Heart right ventricle (tissue), 16 donors: ENCODE data around the gene PXDN. TPM values are rescaled to one million over a fixed set of nuclear protein-coding genes. Genes with fewer than 3 reads are reported as not detected.

Source experiments
- ATAC-seq, 8 donors: fragments of 200-7000 bp; cut with Tn5 transposase; one replicate each; pipeline ENCODE4 v1.9.1; 2020; ENCODE audit warnings: mild to moderate bottlenecking in 8 of 8, moderate library complexity in 8 of 8, moderate number of reproducible peaks in 1 of 8
- DNase-seq, 2 donors: peaks; one replicate each; pipeline ENCODE4 v3.0.0-alpha.2; 2020
- H3K27ac ChIP-seq, 10 donors: fragments of 200-600 bp; sonication (generic) in 2 of 10; one replicate each; pipeline versions ENCODE4 v1.5.0 to v1.8.0; 2020 to 2022; ENCODE audit warnings: mild to moderate bottlenecking in 3 of 10
- H3K27me3 ChIP-seq, 7 donors: fragments of 200-600 bp; one replicate each; pipeline ENCODE4 v1.8.0; 2021 to 2022; ENCODE audit warnings: mild to moderate bottlenecking in 2 of 7
- H3K36me3 ChIP-seq, 9 donors: fragments of 200-600 bp; sonication (generic) in 1 of 9; one replicate each; pipeline versions ENCODE4 v1.5.0 to v1.8.0; 2020 to 2022; ENCODE audit warnings: mild to moderate bottlenecking in 2 of 9
- H3K4me1 ChIP-seq, 9 donors: fragments of 200-600 bp; sonication (generic) in 1 of 9; one replicate each; pipeline versions ENCODE4 v1.5.0 to v1.8.0; 2020 to 2022; ENCODE audit warnings: mild to moderate bottlenecking in 4 of 9
- H3K4me3 ChIP-seq, 10 donors: fragments of 200-600 bp; sonication (generic) in 2 of 10; one replicate each; pipeline versions ENCODE4 v1.5.0 to v1.8.0; 2020 to 2022; ENCODE audit warnings: mild to moderate bottlenecking in 7 of 10, moderate library complexity in 2 of 10
- H3K9me3 ChIP-seq, 11 donors: fragments of 200-600 bp in 10 of 11; sonication (generic) in 2 of 11; one replicate each; pipeline versions ENCODE4 v1.5.0 to v1.8.0; 2013 to 2022; ENCODE audit warnings: mild to moderate bottlenecking in 2 of 11, control low read depth in 1 of 11, moderate library complexity in 1 of 11
- WGBS, 2 donors: extraction: QIAGEN DNeasy Blood & Tissue Kit; methylation state at CpG; one replicate each; pipeline ENCODE4 v1.1.7; 2013; ENCODE audit warnings: inconsistent platforms in 1 of 2; 5-methylcytosine and 5-hydroxymethylcytosine counted together
- intact Hi-C, 10 donors: fragments of 100-400 bp; cut with DNase I; formaldehyde crosslinking; loops; one replicate each; pipeline versions ENCODE4 v1.11.1 to v1.14.2; 2022
- polyA plus RNA-seq, 2 donors: library from polyadenylated mRNA; stranded (reverse); fragments of 200-250 nt; gene quantifications; one replicate each; pipeline ENCODE4 v1.2.3, GENCODE V29; 2013
- total RNA-seq, 10 donors: library from RNA; stranded (reverse); fragmentation: NEBNext Ultra II Directional in 3 of 10; extraction: Animal tissue kit (Norgen Biotek cat#: 25700) in 3 of 10; gene quantifications; one replicate each; pipeline versions ENCODE4 v1.2.1 to v1.2.4, GENCODE V29; 2021 to 2023
- TF ChIP-seq, protein P1 (sequence below), 9 donors: fragments of 200-600 bp; sonication (generic) in 2 of 9; IDR thresholded peaks; one replicate each; pipeline versions ENCODE4 v1.5.0 to v1.8.0; 2021 to 2022; ENCODE audit warnings: antibody characterized with exemption in 9 of 9, mild to moderate bottlenecking in 5 of 9, moderate library complexity in 1 of 9
- donor health status: Arrhythmogenic right ventricular cardiomyopathy.
- donor health status: ischemic (EF 13 %, LVEDD 7.1; RV severe dilation, severe dysfunction).
- donor health status: healthy with polysubstance abuse.
- donor health status: DM: no; HTN: yes; CAD: no.
- donor health status: DM: no; HTN: no; CAD: no.
- donor health status: ischemic (EF 25% LVEDD 6.9; RV normal size, moderate dysfunction).
- donor health status: ischemic (EF 25% LVEDD 5.7; RV mildly dilated, moderate dysfunction).
- donor health status: healthy.
- donor health status: DM: yes; HTN: yes; CAD: no.
- donor health status: Ischemic cardiomyopathy.
- donor health status: ischemic (EF 35%, LVEDD 5.7; RV mildly dilated, moderate dysfunction).
- donor health status: nonischemic (EF 11% LVEDD 7.7; RV severe dilation, severe dysfunction).
- donor health status: DM: yes; HTN: yes; CAD: no.
- donor health status: PGD.
- donor health status: ischemic (EF 29% LVEDD 5.4; RV normal size, mild dysfunction).
- donor health status: nonischemic (EF 23%, LVEDD 6.1; RV moderate dilation, normal function).

The PXDN gene
- total and polyA plus RNA-seq, 12 donors, result 7.8 to 65.0 (median 18.9) TPM

DNA sequence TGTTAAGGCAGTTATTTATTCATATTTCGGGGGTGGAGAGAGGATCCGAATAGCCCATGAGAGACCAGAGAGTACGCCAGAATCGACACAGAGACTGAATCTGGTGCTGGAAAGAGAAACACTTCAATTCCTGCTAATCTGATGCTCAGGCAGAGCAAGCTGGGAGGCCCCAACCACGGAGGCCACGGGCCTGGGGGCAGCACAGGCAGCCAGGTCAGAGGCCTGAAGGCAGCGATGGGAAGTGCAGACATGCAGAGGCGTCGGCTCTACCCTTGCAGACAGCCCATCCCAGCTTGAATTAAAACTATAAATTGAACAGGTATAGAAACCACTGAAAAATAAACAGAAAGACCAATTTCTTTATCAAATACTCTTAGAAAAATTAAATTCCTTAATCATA lies 50.6 kb downstream of the PXDN start:
- peaks cover 0 to 41% (median 8%) of the 10 kb centered on the region in 9 donors for H3K36me3 ChIP-seq
- no peak overlapping the region for H3K27ac ChIP-seq
- no peak for DNase-seq
- 76 to 81% methylated on average over 9 of the region's 9 CpGs for WGBS, 2 donors
- peaks cover 0 to 10% (median 0%) of the 10 kb centered on the region in 11 donors for H3K9me3 ChIP-seq
- no peak overlapping the region for H3K4me3 ChIP-seq
- H3K4me1 ChIP-seq, result peaks cover 0 to 36% (median 4%) of the 10 kb centered on the region in 9 donors
- H3K27me3 ChIP-seq, result no peaks in the 10 kb centered on the region
- no peak for ATAC-seq
- TF ChIP-seq, protein P1, sequence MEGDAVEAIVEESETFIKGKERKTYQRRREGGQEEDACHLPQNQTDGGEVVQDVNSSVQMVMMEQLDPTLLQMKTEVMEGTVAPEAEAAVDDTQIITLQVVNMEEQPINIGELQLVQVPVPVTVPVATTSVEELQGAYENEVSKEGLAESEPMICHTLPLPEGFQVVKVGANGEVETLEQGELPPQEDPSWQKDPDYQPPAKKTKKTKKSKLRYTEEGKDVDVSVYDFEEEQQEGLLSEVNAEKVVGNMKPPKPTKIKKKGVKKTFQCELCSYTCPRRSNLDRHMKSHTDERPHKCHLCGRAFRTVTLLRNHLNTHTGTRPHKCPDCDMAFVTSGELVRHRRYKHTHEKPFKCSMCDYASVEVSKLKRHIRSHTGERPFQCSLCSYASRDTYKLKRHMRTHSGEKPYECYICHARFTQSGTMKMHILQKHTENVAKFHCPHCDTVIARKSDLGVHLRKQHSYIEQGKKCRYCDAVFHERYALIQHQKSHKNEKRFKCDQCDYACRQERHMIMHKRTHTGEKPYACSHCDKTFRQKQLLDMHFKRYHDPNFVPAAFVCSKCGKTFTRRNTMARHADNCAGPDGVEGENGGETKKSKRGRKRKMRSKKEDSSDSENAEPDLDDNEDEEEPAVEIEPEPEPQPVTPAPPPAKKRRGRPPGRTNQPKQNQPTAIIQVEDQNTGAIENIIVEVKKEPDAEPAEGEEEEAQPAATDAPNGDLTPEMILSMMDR (IDR thresholded peaks at IDR 0.05), result no peak
- intact Hi-C loops, result no loop called here

DNA sequence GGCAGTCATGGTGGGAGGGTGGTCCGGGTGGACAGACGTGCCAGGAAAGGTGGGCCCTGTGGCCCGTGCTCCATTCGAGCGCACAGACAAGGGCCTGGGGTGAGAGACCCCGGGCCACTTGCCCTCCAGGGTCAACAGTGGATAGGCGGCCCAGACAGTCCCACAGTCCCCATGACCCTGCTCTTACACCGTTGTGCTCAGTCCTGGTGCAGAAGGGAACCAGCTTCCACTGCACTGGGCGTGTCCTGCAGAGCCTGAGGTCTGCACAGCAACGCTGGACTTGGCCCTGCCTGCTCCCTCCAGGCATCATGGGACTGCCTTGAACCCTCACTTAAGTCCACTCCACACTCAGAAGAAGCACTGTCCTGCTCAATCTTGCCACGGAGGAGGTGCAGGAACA lies 52.0 kb downstream of the PXDN start:
- ATAC-seq, result peak in 3 of 8 donors; percentile 29 to 44 (median 40)
- 85 to 87% methylated on average over 11 of the region's 11 CpGs for WGBS, 2 donors
- DNase-seq, result no peak
- TF ChIP-seq, protein P1 (IDR thresholded peaks at IDR 0.05), result no peak
- Histone ChIP-seq H3K27ac (no peak overlapping the region), H3K9me3 (peaks cover 0 to 10% (median 0%) of the 10 kb centered on the region in 11 donors), H3K4me3 (no peak overlapping the region), H3K4me1 (peaks cover 0 to 22% (median 0%) of the 10 kb centered on the region in 9 donors), H3K36me3 (peaks cover 0 to 55% (median 8%) of the 10 kb centered on the region in 9 donors), H3K27me3 (no peaks in the 10 kb centered on the region)
- intact Hi-C loops, result no loop called here

DNA sequence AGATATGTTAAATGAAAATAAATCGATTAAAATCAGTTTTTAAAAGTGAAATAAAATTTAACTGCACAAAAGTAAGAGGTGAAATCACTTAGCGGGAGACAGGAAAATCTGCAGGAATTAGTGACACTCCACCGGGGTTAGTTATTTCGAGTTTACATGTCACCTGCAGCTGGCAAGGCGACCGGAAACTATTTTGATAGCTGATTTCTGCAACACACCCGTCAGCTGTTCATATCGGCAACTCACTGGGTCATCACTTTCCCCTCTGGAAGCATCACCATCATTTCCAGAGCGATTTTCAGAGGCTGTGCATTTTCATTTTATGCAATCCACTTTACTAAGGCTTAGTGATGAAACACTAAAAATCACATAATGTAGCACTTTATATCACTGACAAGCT lies 52.9 kb downstream of the PXDN start:
- H3K4me1 ChIP-seq, result peaks cover 0 to 26% (median 0%) of the 10 kb centered on the region in 9 donors
- ATAC-seq, result no peak
- TF ChIP-seq, protein P1 (IDR thresholded peaks at IDR 0.05), result no peak
- peaks cover 0 to 4% (median 0%) of the 10 kb centered on the region in 11 donors for H3K9me3 ChIP-seq
- H3K27me3 ChIP-seq, result no peaks in the 10 kb centered on the region
- intact Hi-C loops, result no loop called here
- DNase-seq, result no peak
- H3K36me3 ChIP-seq, result peaks cover 0 to 65% (median 8%) of the 10 kb centered on the region in 9 donors
- no peak overlapping the region for H3K27ac ChIP-seq
- 53 to 57% methylated on average over 9 of the region's 9 CpGs for WGBS, 2 donors
- H3K4me3 ChIP-seq, result no peak overlapping the region

DNA sequence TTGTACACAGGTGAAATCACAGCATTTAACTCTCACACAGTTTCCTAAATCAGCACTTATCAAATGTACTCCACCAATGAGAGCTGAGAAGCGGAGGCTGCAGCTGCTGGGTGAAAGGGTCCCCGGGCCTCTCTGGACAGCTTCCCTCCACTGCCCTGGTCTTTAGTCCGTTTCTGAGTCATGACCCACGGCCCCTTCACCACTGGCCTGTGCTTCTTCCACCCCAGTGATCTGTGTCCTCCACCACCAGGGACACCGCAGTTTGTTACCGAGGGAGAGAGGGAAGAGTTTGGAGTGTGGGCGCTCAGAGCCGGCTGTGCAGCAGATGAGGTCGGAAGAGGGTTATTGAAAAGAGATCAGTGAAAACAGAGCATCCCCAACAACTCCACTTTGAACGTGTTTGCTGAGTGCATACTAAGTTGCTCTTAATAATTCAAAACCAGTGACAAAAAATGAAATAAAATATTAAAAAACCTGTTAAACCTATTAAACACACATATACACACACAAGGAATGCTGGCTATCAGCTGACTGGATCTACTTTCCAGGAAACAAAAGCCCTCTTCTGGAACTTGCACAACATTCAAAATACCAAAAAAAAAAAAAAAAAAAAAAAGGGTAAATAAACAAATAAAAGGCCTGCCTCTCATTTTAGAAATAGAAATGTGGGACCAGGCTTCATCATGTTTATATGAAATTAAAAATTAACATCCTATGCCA lies 54.1 kb downstream of the PXDN start:
- peaks cover 0 to 75% (median 8%) of the 10 kb centered on the region in 9 donors for H3K36me3 ChIP-seq

More for the DNA sequence above, 54.1 kb downstream of the PXDN start:
- ATAC-seq, result no peak
- H3K27ac ChIP-seq, result no peak overlapping the region
- no peak for DNase-seq
- H3K4me3 ChIP-seq, result no peak overlapping the region
- TF ChIP-seq, protein P1 (IDR thresholded peaks at IDR 0.05), result no peak
- H3K4me1 ChIP-seq, result peaks cover 0 to 37% (median 4%) of the 10 kb centered on the region in 9 donors
- H3K27me3 ChIP-seq, result peaks cover 0 to 5% (median 0%) of the 10 kb centered on the region in 7 donors
- no peaks in the 10 kb centered on the region for H3K9me3 ChIP-seq
- 73 to 74% methylated on average over 10 of the region's 10 CpGs for whole genome bisulfite sequencing, 2 donors
- intact Hi-C loops, result no loop called here
